Metanephros (tissue), 1 donor: ENCODE measurements around the gene GIMD1. TPM values are rescaled to one million over a fixed set of nuclear protein-coding genes. Genes with fewer than 3 reads are reported as not detected.

Source experiments
- total RNA-seq: library from RNA; depleted of rRNA; stranded (reverse); fragments of >200 nt; gene quantifications from one replicate; pipeline ENCODE4 v1.2.3, GENCODE V29; 2014

GIMD1 gene
- not detected for total RNA-seq

DNA sequence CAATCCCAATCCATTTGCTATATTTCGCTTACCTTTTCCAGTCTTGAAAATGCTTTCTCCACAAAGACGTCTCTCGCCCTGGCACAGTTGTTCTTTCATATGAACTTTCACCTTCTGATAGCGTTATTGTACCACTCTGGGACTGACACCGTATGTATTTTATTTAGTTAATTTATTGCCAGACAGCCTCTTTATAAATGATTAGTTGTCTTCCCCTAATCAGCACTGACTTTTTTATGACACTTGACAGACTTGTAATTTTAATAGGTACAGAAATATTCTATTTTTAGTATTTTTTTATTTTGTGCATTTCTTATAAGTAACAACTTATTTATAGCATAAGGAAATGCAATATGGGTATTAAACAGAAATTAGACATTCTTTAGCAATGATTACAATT, at the start of gene GIMD1:
TSS of gene GIMD1 (minus strand) at position 101 of the 400 bp plus-strand sequence. CDS start 1,343 bp downstream, outside the sequence.

DNA sequence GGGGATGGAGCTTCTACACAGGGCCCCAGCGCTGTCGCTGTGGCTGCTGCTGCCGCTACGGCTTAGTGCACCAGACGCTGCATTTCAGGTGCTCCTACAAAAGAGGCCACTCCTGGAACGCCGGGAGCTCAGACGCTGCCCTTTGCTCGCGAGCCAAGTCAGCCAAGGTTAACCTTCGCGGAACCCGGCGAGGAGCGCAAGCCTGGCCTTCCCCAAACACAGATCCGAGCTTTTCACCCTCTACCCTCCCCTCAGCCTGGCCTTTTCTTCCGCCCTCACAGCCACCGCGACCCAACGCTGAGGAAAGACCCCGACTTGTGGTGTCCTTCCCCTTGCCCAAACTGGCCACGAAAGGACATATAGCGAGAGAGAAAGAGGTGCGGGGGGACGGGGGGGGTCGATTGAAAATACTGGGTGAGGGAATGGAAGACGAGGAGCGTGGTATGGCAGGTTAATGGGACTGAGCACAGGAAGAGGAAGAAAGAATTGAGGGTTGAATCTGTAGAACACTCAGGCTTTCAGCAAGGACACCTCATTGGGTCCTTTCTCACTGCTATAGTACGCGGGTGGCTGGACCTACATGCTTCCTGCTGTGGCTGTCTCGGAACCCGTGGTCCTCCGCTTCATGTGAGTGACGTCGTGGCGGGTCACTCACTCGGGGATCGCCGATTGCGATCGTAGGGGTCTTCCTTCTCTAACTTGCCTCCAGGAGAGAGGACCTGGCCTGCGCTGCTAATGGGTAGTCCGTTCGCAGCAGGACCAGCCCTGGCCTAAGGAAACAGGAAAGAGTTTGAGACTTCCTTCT, 52.4 kb downstream of the GIMD1 start, which contains the start of the genes AIMP1 and TBCK:
TSS of gene AIMP1 (plus strand) at position 583 of the 805 bp plus-strand sequence. CDS start 8,460 bp downstream, outside the sequence.
TSS of gene TBCK (minus strand) at position 242 of the 805 bp plus-strand sequence. CDS start 7,249 bp downstream, outside the sequence.

Other genes with a start within 250 kb of the GIMD1 start
- 75.0 TPM for gene TBCK, start 52.6 kb downstream of the GIMD1 start, total RNA-seq
- 15.6 TPM for gene AIMP1, start 52.2 kb downstream of the GIMD1 start, total RNA-seq